ENCODE measurements around the gene ERBIN. TPM values are rescaled to one million over a fixed set of nuclear protein-coding genes. Genes with fewer than 3 reads are reported as not detected.
"Not testable (repeated sequence)": the region's sequence is repeated elsewhere in the genome, so short reads cannot be mapped to it uniquely, and the experiment has no call there.

The ERBIN gene
- polyA plus RNA-seq, 4 donors: 91.9 to 117 (median 114) TPM

DNA sequence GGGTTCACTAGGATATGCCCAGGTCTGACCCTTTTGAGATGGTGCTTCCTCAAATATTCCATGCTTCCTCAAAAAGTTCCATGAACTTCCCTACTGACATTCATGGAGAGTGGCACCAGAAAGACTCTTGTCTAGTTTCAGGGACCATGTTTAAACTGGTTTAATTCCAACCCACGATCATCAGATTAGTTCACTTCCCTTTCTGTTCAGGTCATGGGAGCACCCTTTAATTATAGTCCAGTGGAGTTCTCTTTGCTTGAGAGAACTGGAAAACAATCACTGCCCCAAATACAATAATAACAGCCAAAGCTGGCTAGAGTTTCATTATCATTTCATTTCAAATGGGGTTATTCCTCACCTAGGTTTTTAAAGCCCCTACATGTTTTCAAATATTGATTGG is 9.7 kb upstream of the ERBIN start:
- DNase-seq (ENCODE audit: low read depth in 4 of 4, low spot score in 3 of 4): no peak

DNA sequence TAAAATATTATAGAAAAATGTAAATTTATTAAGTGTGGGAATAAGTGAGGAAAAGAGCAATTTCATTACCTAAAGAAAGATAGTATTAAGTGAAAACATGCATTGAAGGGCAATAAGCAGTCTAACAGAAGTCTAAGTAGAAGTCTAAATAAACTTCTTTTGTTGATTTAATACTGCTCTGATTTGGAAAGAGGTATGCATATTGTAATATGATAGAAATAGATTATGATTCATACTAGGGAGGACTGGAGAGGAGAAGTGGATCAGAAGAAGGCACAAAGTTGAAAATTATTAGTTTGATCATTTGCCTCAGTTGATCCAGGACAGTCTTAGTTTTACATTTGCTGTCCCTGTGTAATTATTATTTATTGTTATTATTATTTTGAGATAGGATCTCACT is 6.6 kb upstream of the ERBIN start:
- DNase-seq (ENCODE audit: low read depth in 4 of 4, low spot score in 3 of 4): no peak

DNA sequence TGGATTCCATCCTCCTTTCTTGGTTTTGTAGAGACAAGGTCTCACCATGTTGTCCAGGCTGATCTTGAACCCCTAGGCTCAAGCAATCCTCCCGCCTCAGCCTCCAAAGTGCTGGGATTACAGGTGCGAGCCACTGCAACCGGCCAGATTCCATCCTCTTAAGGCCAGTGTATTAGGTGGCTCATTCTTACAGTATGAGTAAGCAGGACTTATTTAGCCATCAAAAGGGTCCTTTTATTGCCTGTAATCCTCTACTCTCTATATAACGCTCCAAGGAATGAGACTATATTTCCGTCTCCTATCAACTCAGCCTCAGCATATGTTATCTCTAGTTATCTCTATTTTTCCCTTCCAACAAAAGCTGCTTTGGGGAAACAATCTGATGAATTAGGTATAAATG is 3.0 kb upstream of the ERBIN start:
- no peak for DNase-seq (ENCODE audit: low read depth in 4 of 4, low spot score in 3 of 4)

DNA sequence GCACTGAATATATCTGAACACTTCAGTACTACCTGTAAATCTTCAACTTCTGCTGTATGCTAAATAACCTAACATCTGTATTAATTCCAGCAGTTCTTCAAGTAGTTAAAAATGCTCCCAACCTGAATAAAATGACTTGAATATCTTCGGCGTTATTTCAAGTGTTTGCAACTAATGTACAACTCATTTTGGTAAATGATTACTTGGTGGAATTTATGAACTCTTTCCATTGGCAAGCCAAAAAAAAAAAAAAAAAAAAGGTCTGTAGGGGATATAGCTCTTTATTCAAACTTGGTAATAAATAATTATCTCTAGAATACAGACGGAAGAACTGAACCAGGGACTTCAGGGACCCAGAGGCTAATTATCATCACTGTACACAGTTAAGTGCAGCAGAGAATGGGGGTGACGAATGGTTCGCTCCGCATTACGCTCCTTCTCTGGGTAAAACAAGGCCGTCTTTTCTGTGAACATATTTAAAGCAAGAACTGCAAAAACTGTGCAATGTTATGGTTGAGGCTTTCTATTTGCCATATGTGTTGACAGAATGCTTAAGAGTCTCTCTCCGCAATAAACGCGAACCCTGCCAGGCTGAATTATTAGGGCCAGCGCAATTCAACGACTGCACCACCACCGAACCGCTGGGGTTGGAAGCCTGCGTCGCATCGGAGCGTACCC is 1.9 kb upstream of the ERBIN start:
- DNase-seq (ENCODE audit: low read depth in 4 of 4, low spot score in 3 of 4): peak in 1 of 4 donors; percentile 20

DNA sequence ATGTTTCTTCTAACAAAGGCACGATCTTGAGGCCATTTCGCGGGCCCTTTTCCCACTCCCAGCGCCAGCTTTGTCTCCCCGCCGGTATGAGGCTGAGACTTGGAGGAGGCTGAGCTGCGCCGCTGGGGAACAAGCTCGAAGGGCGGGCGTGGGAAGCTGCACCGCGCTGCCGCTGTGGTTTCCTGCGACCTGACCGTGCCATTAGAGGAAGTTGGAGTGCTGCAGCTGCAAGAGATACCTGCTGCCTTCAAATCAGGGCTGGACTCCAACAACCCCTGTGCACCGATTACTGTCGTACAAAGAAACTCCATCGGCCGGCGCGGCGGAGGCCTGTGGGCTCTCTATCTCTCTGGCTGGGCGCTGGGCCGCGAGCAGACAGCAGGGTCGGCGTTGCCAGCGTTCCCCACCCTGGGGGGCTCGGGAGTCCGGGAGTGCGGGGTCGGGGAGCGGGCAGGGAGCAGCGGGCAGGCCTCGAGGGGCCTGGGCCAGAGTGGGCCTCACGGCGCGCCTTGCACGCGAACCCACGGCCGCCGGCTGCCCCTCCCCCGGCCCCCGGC is 1.3 kb upstream of the ERBIN start:
- peak in 2 of 4 donors; percentile 61 to 74 for DNase-seq (ENCODE audit: low read depth in 4 of 4, low spot score in 3 of 4)

DNA sequence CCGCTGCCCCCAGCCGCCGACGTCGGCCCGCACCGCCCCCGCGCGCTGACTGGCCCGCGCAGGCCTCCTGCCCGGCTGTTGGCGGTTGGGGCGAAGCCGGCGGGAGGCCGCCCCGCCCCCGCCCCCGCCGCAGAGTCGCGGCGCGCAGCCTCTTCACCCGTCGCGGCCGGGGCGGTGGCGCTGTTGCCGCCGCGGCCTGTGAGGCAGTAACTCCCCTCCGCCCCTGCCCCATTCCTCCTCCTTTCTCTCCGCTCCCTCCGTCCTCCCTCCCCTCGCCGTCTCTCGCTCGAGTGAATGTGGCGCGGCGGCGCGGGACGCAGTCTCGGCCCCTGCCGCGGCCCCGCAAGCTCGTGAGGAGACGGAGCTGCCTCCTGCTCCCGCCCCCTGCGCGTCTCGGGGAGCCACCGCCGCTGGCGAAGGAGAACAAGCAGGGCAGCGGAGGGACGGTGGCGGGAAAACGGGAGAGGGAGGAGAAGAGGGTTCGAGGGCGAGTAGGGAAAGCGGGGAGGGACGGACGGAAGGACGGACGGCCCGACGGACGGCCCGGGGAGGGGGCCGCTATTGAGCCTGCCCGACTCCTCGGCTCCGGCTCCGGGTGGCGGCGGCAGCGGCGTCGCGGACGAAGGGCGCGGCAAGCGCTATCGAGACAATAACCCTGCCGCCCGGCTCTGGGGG is 637 bp upstream of the ERBIN start:
- DNase-seq (ENCODE audit: low read depth in 4 of 4, low spot score in 3 of 4): peak; percentile 81 to 86 (median 82)

DNA sequence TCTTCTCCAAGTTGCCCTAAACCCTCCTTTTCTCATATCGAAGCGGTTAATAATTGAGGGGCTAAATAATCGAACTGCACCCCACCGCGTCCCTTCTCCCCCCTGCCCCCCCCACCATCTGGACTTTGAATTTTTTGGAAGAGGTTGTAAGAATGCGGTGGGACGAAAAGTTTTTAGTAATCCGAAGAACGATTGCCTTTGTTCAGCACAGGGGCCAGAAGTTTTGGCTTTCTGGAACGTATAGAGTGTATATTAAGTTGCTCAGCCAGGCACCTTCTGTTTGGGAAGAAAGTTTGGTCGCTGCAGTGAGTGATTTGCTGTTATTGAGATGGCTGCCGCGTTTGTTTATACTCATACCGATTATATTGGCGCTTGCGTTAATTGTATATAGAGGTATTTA is 518 bp downstream of the ERBIN start:
- DNase-seq (ENCODE audit: low read depth in 4 of 4, low spot score in 3 of 4): peak in 2 of 4 donors; percentile 28 to 29

DNA sequence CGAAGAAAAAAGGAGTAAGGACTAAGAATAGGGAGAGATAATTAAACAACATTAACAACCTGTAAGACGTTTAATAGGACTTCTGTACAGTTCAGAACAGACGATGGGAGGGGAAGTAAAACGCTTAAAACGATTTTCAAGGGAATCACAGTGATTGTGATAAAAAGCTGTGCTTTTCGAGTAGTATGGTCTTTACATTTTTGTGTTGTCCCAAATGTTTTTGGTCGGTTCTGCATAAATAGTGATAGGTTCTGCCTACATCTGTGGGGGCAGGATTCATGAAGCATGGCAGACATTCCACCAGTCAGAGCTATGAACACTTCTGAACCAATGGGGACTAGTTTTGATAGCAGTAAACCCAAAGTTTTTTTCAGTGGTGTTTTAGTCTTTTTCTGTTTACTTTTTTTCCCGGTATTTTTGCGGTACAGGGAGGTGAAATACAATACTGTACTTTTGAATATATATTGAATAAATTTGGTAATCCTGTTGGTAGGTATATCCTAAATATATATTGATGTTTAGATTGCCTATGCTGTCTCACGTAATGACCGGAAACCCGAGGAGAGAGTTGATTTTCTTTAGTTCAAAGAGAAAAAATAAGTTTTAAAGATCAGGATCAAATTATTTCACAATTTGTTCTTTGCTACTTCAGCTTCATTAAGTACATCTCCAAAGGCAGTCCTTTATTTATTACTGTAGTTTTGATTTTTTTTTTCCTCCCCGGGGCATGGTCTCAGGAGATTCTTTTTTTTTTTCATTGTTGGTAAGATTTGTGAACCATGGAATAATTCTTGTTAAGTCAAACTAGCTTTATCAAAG is 1.3 kb downstream of the ERBIN start:
- peak in 2 of 4 donors; percentile 29 to 68 for DNase-seq (ENCODE audit: low read depth in 4 of 4, low spot score in 3 of 4)

DNA sequence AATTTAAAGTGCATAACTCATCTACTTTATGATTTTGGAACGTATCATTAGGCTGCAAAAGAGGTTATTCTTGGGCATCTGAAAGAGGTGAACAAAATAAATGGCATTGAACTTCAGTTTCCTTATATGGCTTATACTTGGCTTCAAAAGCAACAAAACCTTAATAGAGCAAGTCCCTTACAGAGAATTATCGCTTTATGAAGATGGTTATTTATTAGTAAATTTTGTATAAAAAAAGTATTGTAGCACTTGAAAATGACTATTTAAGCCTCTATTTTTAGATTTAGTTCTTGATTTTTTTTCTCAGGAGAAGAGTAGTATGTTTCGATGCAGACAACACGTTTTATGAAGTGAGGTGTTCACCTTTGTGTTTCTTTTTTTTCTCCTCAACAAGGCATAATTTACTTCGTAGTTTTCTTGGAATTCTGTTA is 2.0 kb downstream of the ERBIN start:
- DNase-seq (ENCODE audit: low read depth in 4 of 4, low spot score in 3 of 4): peak in 1 of 4 donors; percentile 25

DNA sequence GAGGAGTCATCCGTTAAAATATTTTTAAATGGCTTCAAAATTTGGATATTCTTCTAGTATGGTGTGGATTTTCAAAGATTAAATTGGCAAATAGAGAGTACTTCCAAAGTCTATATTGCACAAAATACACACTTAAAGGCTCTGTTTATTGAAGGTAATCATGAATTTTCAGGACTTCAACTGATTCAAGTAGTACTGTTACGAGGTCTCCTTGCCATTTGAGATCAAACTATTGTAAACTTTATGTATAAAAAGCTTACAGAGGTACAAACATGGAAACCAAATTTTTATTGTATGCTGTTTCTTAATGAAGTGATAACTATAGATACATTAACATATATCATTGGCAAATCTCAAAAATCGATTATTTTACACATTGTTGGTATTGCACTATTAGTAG is 2.5 kb downstream of the ERBIN start:
- DNase-seq (ENCODE audit: low read depth in 4 of 4, low spot score in 3 of 4): no peak

DNA sequence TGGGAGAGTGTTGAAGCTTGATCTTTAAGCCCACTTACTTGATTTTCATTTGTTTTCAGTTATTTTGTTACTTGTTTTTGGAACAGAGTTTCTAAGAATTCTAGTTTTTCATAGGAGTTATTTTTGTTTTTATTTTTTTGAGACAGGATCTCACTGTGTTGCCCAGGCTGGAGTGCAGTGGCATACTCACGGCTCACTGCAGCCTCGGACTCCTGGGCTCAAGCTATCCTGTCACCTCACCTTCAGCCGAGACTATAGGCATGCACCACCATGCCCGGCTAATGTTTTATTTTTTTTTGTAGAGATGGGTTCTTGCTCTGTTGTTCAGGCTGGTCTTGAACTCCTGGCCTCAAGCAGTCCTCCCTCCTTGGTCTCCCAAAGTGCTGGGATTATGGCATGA is 6.3 kb downstream of the ERBIN start:
- DNase-seq (ENCODE audit: low read depth in 4 of 4, low spot score in 3 of 4): no peak

DNA sequence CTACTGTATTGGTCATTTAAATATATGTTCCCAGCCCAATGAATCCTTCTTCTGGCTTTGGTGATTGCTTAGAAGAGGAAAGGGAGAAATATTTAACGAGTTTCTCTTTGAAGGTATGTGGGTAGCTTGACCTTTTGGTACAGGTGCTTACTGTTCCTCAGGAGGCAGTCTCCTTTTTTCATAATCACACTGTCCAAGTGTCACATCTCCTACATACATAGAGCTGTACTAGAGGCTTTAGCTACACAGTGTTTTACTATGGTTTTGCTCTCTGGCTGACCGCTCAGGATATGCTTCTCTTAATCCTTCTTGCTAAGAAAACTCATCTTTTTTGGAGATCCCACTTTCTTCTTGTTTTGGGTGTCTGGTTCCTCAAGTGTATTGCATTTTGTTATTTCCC is 6.9 kb downstream of the ERBIN start:
- DNase-seq (ENCODE audit: low read depth in 4 of 4, low spot score in 3 of 4): no peak

DNA sequence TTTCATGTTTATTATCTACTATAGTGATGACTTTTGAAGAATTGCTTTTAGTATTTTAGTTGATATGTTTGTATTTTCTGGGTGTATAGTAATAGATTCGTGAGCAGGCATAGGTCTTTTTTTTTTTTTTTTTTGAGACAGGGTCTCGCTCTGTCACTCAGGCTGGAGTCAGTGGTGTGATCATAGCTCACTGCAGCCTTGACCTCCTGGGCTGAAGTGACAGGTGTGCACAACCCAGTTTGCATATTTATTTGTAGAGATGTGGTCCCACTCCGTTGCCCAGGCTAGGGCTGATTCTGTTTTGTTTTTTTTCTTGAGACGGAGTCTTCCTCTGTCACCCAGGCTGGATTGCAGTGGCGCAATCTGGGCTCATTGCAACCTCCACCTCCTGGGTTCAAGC is 11.9 kb downstream of the ERBIN start:
- no peak for DNase-seq (ENCODE audit: low read depth in 4 of 4, low spot score in 3 of 4)

DNA sequence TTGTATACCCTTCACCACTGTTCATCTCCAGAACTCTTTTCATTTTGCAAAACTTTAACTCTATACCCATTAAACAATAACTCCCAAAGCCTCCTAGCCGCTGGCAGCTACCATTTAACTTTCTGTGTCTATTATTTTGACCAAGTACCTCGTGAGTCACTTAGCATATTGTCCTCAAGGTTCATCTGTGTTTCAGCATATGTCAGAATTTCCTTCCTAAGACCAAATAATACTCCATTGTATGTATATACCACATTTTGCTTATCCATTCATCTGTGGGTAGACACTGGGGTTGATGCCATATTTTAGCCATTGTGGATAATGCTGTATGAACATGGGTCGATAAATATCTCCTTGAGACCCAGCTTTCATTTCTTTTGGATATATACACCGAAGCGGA is 17.4 kb downstream of the ERBIN start:
- no peak for DNase-seq (ENCODE audit: low read depth in 4 of 4, low spot score in 3 of 4)

DNA sequence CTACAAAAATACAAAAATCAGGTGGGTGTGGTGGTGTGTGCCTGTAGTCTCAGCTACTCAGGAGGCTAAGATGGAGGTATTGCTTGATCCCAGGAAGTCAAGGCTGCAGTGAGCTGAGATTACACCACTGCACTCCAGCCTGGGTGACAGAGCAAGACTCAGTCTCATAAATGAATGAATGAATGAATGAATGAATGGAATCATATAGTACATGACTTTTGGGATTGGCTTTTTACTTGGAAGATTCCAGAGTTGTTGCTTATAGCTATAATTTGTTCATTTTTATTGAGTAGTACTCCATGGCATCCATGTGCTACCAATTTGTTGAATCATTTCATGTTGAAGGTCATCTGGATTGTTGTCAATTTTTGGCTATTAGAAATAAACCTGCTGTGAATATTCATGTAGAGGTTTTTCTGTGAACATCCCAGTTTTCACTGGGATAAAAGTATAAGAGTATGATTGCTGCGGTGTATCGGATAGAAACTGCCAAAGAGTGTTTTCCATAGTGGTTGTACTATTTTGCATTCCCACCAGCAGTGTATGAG is 19.9 kb downstream of the ERBIN start:
- DNase-seq (ENCODE audit: low read depth in 4 of 4, low spot score in 3 of 4): no peak

DNA sequence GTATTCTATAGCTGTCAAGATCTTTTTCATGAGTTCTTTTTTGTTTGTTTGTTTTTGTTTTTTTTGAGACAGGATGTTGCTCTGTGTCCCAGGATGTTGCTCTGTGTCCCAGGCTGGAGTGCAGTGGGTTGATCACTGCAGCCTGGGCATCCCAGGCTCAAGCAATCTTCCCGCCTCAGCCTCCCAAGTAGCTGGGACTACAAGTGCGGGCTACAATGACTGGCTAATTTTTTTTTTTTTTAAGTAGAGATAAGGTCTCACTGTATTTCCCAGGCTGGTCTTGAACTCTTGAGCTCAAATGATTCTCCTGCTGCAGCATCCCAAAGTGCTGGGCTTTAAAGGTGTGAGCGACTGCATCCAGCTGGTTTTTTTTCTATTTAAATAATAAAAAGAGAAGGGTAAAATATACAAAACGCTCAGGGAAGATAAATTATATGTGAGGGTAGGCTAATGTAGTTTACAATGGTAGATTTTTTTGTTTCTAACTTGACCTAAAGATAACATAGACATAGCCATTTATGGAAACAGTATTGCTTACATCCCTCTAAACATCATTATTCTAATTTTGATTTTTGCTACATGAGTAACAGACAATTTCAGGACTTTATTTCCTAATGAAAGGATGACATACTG is 21.9 kb downstream of the ERBIN start:
- no peak for DNase-seq (ENCODE audit: low read depth in 4 of 4, low spot score in 3 of 4)

DNA sequence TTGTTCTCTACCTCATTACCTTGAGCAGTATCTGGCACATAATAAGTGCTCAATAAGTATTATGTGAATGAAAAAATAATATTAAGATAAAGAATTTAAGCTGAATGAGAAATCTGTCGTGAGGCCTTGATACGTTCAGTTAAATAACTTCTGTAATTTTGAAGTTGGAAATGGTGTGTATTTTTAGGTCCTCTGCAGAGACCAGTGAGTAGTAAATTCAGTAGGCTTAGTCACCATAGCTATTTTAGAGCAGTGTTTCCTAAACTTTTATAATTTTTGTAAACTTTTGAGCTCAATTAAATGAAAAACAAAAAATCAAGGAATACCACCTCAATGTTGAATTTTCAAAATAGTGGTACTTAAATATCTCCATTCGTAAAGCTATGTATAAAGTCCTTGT is 25.0 kb downstream of the ERBIN start:
- no peak for DNase-seq (ENCODE audit: low read depth in 4 of 4, low spot score in 3 of 4)

DNA sequence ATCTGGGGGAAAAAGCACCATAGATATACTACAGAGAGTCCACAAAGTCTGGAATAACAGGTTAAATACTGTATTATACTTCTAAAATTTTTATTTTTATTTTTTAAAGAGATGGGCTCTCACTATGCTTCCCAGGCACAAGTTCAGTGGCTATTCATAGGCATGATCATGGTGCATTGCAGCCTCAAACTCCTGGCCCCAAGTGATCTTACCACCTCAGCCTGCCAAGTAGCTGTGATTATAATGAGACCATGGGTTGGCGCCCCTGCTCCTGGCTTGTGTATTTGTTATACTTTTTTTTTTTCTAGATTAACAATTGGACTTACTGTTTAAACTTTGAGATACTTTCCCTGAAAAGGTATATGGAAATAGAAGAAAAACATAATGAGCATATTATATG is 25.9 kb downstream of the ERBIN start:
- no peak for DNase-seq (ENCODE audit: low read depth in 4 of 4, low spot score in 3 of 4)

DNA sequence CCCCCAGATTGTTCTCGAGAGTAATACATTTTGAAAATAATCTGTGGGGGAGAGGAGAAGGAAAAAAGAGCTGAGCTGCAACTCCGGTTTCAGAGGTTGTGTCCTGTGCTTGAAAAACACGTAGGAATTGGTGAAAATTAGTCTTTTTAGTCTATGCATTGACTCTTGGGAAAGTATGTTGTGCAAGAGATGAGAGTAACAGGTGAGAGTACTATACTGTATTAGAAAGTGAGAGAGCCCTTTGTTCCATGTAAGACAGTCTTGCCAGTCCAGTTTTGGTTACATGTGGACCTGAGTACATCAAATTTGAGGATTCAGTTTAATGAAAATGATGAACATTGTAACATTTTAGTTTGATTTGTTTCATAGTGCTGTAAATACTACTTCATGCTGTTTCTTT is 27.8 kb downstream of the ERBIN start:
- no peak for DNase-seq (ENCODE audit: low read depth in 4 of 4, low spot score in 3 of 4)

DNA sequence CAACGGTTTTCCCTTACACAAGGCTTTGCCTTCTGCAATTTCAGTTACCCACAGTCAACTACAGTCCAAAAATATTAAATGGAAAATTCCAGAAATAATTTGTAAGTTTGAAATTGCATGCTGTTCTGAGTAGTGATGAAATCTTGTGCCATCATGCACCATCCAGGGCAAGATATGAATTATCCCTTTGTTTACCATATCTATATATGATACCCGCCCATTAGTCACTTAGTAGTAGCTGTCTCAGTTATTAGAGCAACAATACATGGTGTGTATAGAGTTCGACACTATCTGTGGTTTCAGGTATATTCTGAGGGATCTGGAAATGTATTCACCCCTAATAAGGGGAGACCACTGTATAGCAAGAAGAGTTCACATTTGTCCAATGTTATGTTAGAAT is 29.4 kb downstream of the ERBIN start:
- DNase-seq (ENCODE audit: low read depth in 4 of 4, low spot score in 3 of 4): no peak

DNA sequence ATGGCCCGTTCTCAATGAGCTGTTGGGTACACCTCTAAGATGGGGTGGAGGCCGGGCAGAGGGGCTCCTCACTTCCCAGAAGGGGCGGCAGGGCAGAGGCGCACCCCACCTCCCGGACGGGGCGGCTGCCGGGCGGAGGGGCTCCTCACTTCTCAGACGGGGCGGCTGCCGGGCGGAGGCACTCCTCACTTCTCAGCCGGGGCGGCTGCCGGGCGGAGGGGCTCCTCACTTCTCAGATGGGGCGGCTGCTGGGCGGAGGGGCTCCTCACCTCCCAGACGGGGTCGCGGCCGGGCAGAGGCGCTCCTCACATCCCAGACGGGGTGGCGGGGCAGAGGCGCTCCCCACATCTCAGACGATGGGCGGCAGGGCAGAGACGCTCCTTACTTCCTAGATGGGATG is 31.3 kb downstream of the ERBIN start:
- not testable (repeated sequence) for DNase-seq (ENCODE audit: low read depth in 4 of 4, low spot score in 3 of 4)
